GM21825 (cell line): ENCODE results near the gene CAPN13.
"Not testable (repeated sequence)": the region's sequence is repeated elsewhere in the genome, so short reads cannot be mapped to it uniquely, and the experiment has no call there.

Experiments
- ATAC-seq: cut with Tn5 transposase; IDR thresholded peaks from one replicate; pipeline ENCODE4 v1.9.1; 2021; ENCODE audit warnings: mild to moderate bottlenecking, moderate library complexity; ENCODE audit not compliant: unreplicated experiment

CAPN13 gene

GRCh38 chr2:30705711-30706533, 101.3 kb downstream of the CAPN13 start:
- no peak for ATAC-seq

- ATAC-seq: no peak
These were observed 102.2 kb downstream of the CAPN13 start for GRCh38 chr2:30705056-30705455.

GRCh38 chr2:30704309-30705020, 102.8 kb downstream of the CAPN13 start:
- no peak for ATAC-seq

GRCh38 chr2:30702694-30703093, 104.6 kb downstream of the CAPN13 start:
- no peak for ATAC-seq

- no peak for ATAC-seq
These were observed 105.5 kb downstream of the CAPN13 start for GRCh38 chr2:30701782-30702181.

GRCh38 chr2:30697242-30698103, 109.8 kb downstream of the CAPN13 start:
- ATAC-seq: not testable (repeated sequence)

- ATAC-seq: no peak
These were observed 111.5 kb downstream of the CAPN13 start for GRCh38 chr2:30695749-30696148.

GRCh38 chr2:30694286-30695055, 112.8 kb downstream of the CAPN13 start:
- no peak for ATAC-seq

- ATAC-seq: no peak
These were observed 113.4 kb downstream of the CAPN13 start for GRCh38 chr2:30693821-30694281.

- ATAC-seq: no peak
These were observed 114.4 kb downstream of the CAPN13 start for GRCh38 chr2:30692829-30693275.

GRCh38 chr2:30691948-30692828, 115.1 kb downstream of the CAPN13 start:
- no peak for ATAC-seq

GRCh38 chr2:30691091-30691947, 115.9 kb downstream of the CAPN13 start:
- ATAC-seq: no peak

- ATAC-seq: no peak
These were observed 117.1 kb downstream of the CAPN13 start for GRCh38 chr2:30690126-30690561.

GRCh38 chr2:30689496-30690125, 117.6 kb downstream of the CAPN13 start:
- no peak for ATAC-seq

- ATAC-seq: no peak
These were observed 118.3 kb downstream of the CAPN13 start for GRCh38 chr2:30688956-30689401.

GRCh38 chr2:30686669-30687068, 120.6 kb downstream of the CAPN13 start:
- ATAC-seq: no peak

GRCh38 chr2:30686000-30686399, 121.2 kb downstream of the CAPN13 start:
- no peak for ATAC-seq

- ATAC-seq: no peak
These were observed 122.2 kb downstream of the CAPN13 start for GRCh38 chr2:30684996-30685395.
